Neural progenitor cell (in vitro differentiated cells): ENCODE data around the gene MBTPS1. TPM values are rescaled to one million over a fixed set of nuclear protein-coding genes. Genes with fewer than 3 reads are reported as not detected.

Experiments
- DNase-seq: peaks from one replicate; pipeline ENCODE4 v3.0.0-alpha.2; 2016; ENCODE audit warnings: low spot score
- H2AFZ ChIP-seq: fragments of 200-600 bp; sonication (generic); replicated peaks from 2 replicates; pipeline ENCODE4 v1.6.1; 2016; ENCODE audit warnings: antibody characterized with exemption
- H3F3A ChIP-seq: fragments of 200-600 bp; sonication (generic); 2 replicates; pipeline ENCODE4 v1.6.1; 2016; ENCODE audit warnings: antibody characterized with exemption, low read depth
- H3K27ac ChIP-seq: fragments of 200-600 bp; sonication (generic); 2 replicates; pipeline ENCODE4 v1.5.1; 2016; ENCODE audit warnings: mild to moderate bottlenecking
- H3K27me3 ChIP-seq: fragments of 200-600 bp; sonication (generic); 2 replicates; pipeline ENCODE4 v1.6.1; 2016; ENCODE audit warnings: mild to moderate bottlenecking, moderate library complexity
- H3K36me3 ChIP-seq: fragments of 200-600 bp; sonication (generic); 2 replicates; pipeline ENCODE4 v1.5.1; 2016
- H3K4me1 ChIP-seq: fragments of 200-600 bp; sonication (generic); 2 replicates; pipeline ENCODE4 v1.6.1; 2016; ENCODE audit warnings: mixed run types
- H3K4me2 ChIP-seq: fragments of 200-600 bp; sonication (generic); 2 replicates; pipeline ENCODE4 v1.6.1; 2016
- H3K4me3 ChIP-seq: fragments of 200-600 bp; sonication (generic); 2 replicates; pipeline ENCODE4 v1.5.1; 2016
- H3K79me2 ChIP-seq: fragments of 200-600 bp; sonication (generic); 2 replicates; pipeline ENCODE4 v1.6.1; 2016; ENCODE audit warnings: low read depth
- H3K9ac ChIP-seq: fragments of 200-600 bp; sonication (generic); 2 replicates; pipeline ENCODE4 v1.6.1; 2016
- H3K9me3 ChIP-seq: fragments of 200-600 bp; sonication (generic); 2 replicates; pipeline ENCODE4 v1.5.1; 2016; ENCODE audit warnings: low read depth
- H4K20me1 ChIP-seq: fragments of 200-600 bp; sonication (generic); 2 replicates; pipeline ENCODE4 v1.6.1; 2016; ENCODE audit warnings: low read depth
- H3K27ac Mint-ChIP-seq: 3 replicates; pipeline ENCODE4 v1.8.0; 2021; ENCODE audit warnings: mixed read lengths
- H3K27me3 Mint-ChIP-seq: 2 replicates; pipeline ENCODE4 v1.8.0; 2022; ENCODE audit warnings: low read depth, mild to moderate bottlenecking, inconsistent platforms, moderate library complexity, mixed read lengths; ENCODE audit not compliant: insufficient read depth
- H3K36me3 Mint-ChIP-seq: 3 replicates; pipeline ENCODE4 v1.8.0; 2021; ENCODE audit warnings: mixed read lengths
- H3K4me1 Mint-ChIP-seq: 3 replicates; pipeline ENCODE4 v1.8.0; 2021; ENCODE audit warnings: mixed read lengths
- H3K4me3 Mint-ChIP-seq: 3 replicates; pipeline ENCODE4 v1.8.0; 2021; ENCODE audit warnings: mild to moderate bottlenecking, moderate library complexity, mixed read lengths
- H3K9me3 Mint-ChIP-seq: 3 replicates; pipeline ENCODE4 v1.8.0; 2020; ENCODE audit warnings: mixed read lengths
- EZH2 ChIP-seq: fragments of 200-600 bp; sonication (generic); IDR thresholded peaks from 2 replicates; pipeline ENCODE4 v1.6.1; 2017; ENCODE audit warnings: antibody characterized with exemption, mild to moderate bottlenecking, moderate library complexity
- EZH2phosphoT487 ChIP-seq: fragments of 200-600 bp; sonication (generic); IDR thresholded peaks from 2 replicates; pipeline ENCODE4 v1.6.1; 2017; ENCODE audit warnings: antibody characterized with exemption
- total RNA-seq: library from RNA; depleted of rRNA; stranded (reverse); fragments of >200 nt; gene quantifications from 2 replicates; pipeline ENCODE4 v1.2.3, GENCODE V29; 2015; ENCODE audit warnings: low replicate concordance
- TF ChIP-seq, protein P1 (sequence below): fragments of 200-600 bp; sonication (generic); IDR thresholded peaks from 2 replicates; pipeline ENCODE4 v1.5.1; 2017; ENCODE audit warnings: antibody characterized with exemption, mild to moderate bottlenecking

Gene MBTPS1
- total RNA-seq, 1 donor from 2014 or later, result 52.3 TPM

DNA sequence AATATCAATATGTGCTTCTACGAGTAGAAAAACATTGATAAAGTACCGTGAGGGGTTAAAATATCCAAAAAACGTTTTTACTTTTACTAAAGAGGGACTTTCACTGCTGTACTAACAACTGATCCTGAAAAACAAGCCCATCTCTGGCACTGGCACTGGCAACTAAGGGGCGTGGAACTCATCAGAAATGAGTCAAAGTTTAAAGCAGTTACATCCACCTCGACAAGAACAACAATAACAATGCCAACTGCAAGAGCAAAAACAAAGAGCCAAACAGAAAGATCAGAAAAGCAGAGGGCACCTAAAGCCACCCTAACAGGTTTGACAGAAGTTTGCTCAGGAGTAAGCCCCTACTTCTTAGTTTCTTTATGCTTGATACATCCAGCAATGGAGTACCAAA lies 13.1 kb downstream of the MBTPS1 start:
- H3K27me3 Mint-ChIP-seq, result no peaks in the 10 kb centered on the region
- TF ChIP-seq EZH2, result no peak
- TF ChIP-seq, protein P1, sequence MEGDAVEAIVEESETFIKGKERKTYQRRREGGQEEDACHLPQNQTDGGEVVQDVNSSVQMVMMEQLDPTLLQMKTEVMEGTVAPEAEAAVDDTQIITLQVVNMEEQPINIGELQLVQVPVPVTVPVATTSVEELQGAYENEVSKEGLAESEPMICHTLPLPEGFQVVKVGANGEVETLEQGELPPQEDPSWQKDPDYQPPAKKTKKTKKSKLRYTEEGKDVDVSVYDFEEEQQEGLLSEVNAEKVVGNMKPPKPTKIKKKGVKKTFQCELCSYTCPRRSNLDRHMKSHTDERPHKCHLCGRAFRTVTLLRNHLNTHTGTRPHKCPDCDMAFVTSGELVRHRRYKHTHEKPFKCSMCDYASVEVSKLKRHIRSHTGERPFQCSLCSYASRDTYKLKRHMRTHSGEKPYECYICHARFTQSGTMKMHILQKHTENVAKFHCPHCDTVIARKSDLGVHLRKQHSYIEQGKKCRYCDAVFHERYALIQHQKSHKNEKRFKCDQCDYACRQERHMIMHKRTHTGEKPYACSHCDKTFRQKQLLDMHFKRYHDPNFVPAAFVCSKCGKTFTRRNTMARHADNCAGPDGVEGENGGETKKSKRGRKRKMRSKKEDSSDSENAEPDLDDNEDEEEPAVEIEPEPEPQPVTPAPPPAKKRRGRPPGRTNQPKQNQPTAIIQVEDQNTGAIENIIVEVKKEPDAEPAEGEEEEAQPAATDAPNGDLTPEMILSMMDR, result no peak
- TF ChIP-seq EZH2phosphoT487, result no peak
- H3K36me3 Mint-ChIP-seq, result peaks cover 11% of the 10 kb centered on the region
- H3K4me3 Mint-ChIP-seq, result no peak overlapping the region
- H3K27ac Mint-ChIP-seq, result no peak overlapping the region
- no peaks in the 10 kb centered on the region for H3K36me3 ChIP-seq
- no peak overlapping the region for H2AFZ ChIP-seq
- H3F3A ChIP-seq, result no peaks in the 10 kb centered on the region
- H3K27me3 ChIP-seq, result no peaks in the 10 kb centered on the region
- no peak overlapping the region for H3K4me2 ChIP-seq
- H3K4me1 Mint-ChIP-seq, result peaks cover 11% of the 10 kb centered on the region
- H3K9me3 ChIP-seq, result no peaks in the 10 kb centered on the region
- H3K9me3 Mint-ChIP-seq, result no peaks in the 10 kb centered on the region
- no peak overlapping the region for H3K9ac ChIP-seq
- H4K20me1 ChIP-seq, result peaks cover 47% of the 10 kb centered on the region
- no peak for DNase-seq
- no peak overlapping the region for H3K4me3 ChIP-seq
- H3K27ac ChIP-seq, result no peak overlapping the region
- H3K4me1 ChIP-seq, result no peaks in the 10 kb centered on the region
- peaks cover 73% of the 10 kb centered on the region for H3K79me2 ChIP-seq

DNA sequence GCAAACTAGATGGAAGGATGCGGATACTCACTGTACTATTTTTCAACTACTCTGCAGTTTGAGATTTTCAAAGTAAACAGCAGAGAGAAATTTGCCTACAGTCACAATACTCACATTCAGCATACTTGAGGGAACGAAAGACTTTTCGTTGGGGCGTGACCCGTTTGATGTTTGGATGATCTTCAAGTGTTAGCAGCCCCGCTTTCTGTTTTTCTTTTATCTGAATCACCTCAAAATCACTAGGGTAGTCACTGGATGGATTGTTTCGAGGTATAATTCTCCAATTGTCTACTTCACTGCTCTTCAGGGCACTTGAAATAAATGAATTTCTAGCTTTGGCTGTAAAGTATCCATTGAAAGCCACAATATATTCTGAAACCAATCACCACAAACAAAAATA lies 17.8 kb downstream of the MBTPS1 start:
- Histone ChIP-seq H3K9ac (no peak overlapping the region), H3K4me2 (no peak overlapping the region), H4K20me1 (peaks cover 8% of the 10 kb centered on the region), H3K4me1 (no peaks in the 10 kb centered on the region), H2AFZ (no peak overlapping the region), H3K9me3 (no peaks in the 10 kb centered on the region), H3K36me3 (no peaks in the 10 kb centered on the region), H3K27me3 (no peaks in the 10 kb centered on the region), H3F3A (no peaks in the 10 kb centered on the region), H3K79me2 (peaks cover 28% of the 10 kb centered on the region), H3K4me3 (no peak overlapping the region), H3K27ac (no peak overlapping the region)
- Mint-ChIP-seq H3K4me1 (no peaks in the 10 kb centered on the region), H3K9me3 (no peaks in the 10 kb centered on the region), H3K27ac (no peak overlapping the region), H3K36me3 (peaks cover 12% of the 10 kb centered on the region), H3K27me3 (no peaks in the 10 kb centered on the region), H3K4me3 (no peak overlapping the region)
- no peak for DNase-seq
- TF ChIP-seq, protein P1, result no peak
- TF ChIP-seq EZH2 (no peak), EZH2phosphoT487 (no peak)

DNA sequence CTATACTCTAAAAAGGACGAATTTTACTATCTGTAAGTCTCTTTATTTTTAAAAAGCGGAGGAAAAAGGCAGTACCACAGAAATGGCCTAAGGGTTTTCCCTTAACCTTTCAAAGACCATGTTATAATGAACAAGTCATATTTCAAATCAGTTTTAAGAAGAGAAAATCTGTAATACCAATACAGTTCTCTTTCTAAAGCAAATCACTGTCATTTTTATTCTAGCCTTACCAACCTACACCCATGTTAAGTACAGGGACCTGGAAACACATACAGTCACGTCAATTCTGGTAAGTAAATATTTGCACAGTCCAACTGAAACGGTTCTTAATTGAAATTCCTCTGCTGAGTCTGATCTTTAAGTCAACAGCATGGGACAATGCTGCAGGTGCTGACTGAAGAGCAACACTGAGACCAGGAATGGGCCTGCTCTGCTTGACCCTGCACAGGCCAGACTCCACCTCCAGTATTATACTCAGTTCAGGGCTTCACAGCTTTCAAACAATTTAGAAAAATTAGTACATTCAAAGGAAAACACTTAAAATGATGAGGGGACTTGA lies 20.2 kb downstream of the MBTPS1 start:
- DNase-seq, result no peak
- H3K36me3 ChIP-seq, result peaks cover 3% of the 10 kb centered on the region
- H3K27ac Mint-ChIP-seq, result no peak overlapping the region
- H3K27ac ChIP-seq, result no peak overlapping the region
- no peaks in the 10 kb centered on the region for H3K4me1 ChIP-seq
- H3K4me2 ChIP-seq, result no peak overlapping the region
- no peaks in the 10 kb centered on the region for H3F3A ChIP-seq
- no peaks in the 10 kb centered on the region for H3K27me3 Mint-ChIP-seq
- no peak overlapping the region for H2AFZ ChIP-seq
- H4K20me1 ChIP-seq, result no peaks in the 10 kb centered on the region
- H3K9ac ChIP-seq, result no peak overlapping the region
- H3K4me1 Mint-ChIP-seq, result no peaks in the 10 kb centered on the region
- no peak overlapping the region for H3K4me3 ChIP-seq
- H3K4me3 Mint-ChIP-seq, result no peak overlapping the region
- no peaks in the 10 kb centered on the region for H3K27me3 ChIP-seq
- H3K9me3 Mint-ChIP-seq, result no peaks in the 10 kb centered on the region
- peaks cover 14% of the 10 kb centered on the region for H3K36me3 Mint-ChIP-seq
- no peaks in the 10 kb centered on the region for H3K9me3 ChIP-seq
- TF ChIP-seq EZH2, result no peak
- peaks cover 6% of the 10 kb centered on the region for H3K79me2 ChIP-seq

DNA sequence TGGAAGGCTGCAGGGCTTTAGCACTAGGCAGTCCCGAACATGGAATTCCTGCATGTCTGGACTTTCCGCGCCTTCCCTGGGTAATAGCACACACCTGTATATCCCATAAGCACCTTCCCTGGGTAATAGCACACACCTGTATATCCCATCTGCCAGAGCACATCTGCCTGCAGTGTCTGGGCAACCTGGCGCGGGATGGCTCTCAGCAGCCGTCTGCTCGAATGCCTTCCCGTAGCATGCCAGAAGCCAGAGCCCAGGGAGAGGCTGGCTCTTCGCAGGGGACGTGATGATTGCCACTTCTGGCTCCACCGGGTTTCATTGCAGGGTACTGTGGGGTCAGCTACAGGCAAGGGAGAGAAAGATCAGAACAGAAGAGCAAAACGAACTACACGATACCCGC lies 21.3 kb downstream of the MBTPS1 start:
- H4K20me1 ChIP-seq, result no peaks in the 10 kb centered on the region
- H3K9ac ChIP-seq, result no peak overlapping the region
- H3F3A ChIP-seq, result no peaks in the 10 kb centered on the region
- no peak for DNase-seq
- H3K27me3 ChIP-seq, result no peaks in the 10 kb centered on the region
- no peak overlapping the region for H3K27ac ChIP-seq
- no peaks in the 10 kb centered on the region for H3K9me3 Mint-ChIP-seq
- H3K4me3 Mint-ChIP-seq, result no peak overlapping the region
- H3K9me3 ChIP-seq, result no peaks in the 10 kb centered on the region
- H3K36me3 ChIP-seq, result peaks cover 8% of the 10 kb centered on the region
- no peaks in the 10 kb centered on the region for H3K4me1 ChIP-seq
- peaks cover 17% of the 10 kb centered on the region for H3K36me3 Mint-ChIP-seq
- no peak overlapping the region for H2AFZ ChIP-seq
- H3K79me2 ChIP-seq, result no peaks in the 10 kb centered on the region
- H3K4me2 ChIP-seq, result no peak overlapping the region
- H3K27me3 Mint-ChIP-seq, result no peaks in the 10 kb centered on the region
- H3K4me1 Mint-ChIP-seq, result no peaks in the 10 kb centered on the region
- H3K27ac Mint-ChIP-seq, result no peak overlapping the region
- no peak overlapping the region for H3K4me3 ChIP-seq
- no peak for TF ChIP-seq EZH2phosphoT487
- no peak for TF ChIP-seq EZH2
- TF ChIP-seq, protein P1, result no peak
